IMR-90 (cell line): ENCODE measurements around the gene ZBTB9. TPM values are rescaled to one million over a fixed set of nuclear protein-coding genes. Genes with fewer than 3 reads are reported as not detected.

Source experiments
- BHLHE40 ChIP-seq: fragments of 150-350 bp; IDR thresholded peaks from 2 replicates; pipeline ENCODE4 v1.6.1; 2016; ENCODE audit warnings: mild to moderate bottlenecking, low read depth, low read length
- FOS ChIP-seq: fragments of 150-350 bp; IDR thresholded peaks from 2 replicates; pipeline ENCODE4 v1.6.1; 2016; ENCODE audit warnings: low read depth, low read length
- RCOR1 ChIP-seq: IDR thresholded peaks from 2 replicates; pipeline ENCODE4 v1.6.1; 2012; ENCODE audit warnings: mild to moderate bottlenecking, low read length, improper control_type of control experiment; ENCODE audit not compliant: insufficient replicate concordance
- RFX5 ChIP-seq: IDR thresholded peaks from 2 replicates; pipeline ENCODE4 v1.8.0; 2012; ENCODE audit warnings: low read depth, mild to moderate bottlenecking, low read length, moderate library complexity
- polyA plus RNA-seq, 3 experiments: library from polyadenylated mRNA; depleted of rRNA; stranded (reverse); fragments of >200 nt; gene quantifications; 2 replicates each; pipeline ENCODE4 v1.2.3, GENCODE V29; 2012; ENCODE audit warnings: low replicate concordance in 1 of 3
- total RNA-seq: library from RNA; depleted of rRNA; stranded (reverse); fragments of >200 nt; gene quantifications from 2 replicates; pipeline ENCODE4 v1.2.3, GENCODE V29; 2012

The ZBTB9 gene
- total and polyA plus RNA-seq, 2 of the 4 experiments (the other 2 are of a cell fraction) = 5.4 to 5.9 TPM

DNA sequence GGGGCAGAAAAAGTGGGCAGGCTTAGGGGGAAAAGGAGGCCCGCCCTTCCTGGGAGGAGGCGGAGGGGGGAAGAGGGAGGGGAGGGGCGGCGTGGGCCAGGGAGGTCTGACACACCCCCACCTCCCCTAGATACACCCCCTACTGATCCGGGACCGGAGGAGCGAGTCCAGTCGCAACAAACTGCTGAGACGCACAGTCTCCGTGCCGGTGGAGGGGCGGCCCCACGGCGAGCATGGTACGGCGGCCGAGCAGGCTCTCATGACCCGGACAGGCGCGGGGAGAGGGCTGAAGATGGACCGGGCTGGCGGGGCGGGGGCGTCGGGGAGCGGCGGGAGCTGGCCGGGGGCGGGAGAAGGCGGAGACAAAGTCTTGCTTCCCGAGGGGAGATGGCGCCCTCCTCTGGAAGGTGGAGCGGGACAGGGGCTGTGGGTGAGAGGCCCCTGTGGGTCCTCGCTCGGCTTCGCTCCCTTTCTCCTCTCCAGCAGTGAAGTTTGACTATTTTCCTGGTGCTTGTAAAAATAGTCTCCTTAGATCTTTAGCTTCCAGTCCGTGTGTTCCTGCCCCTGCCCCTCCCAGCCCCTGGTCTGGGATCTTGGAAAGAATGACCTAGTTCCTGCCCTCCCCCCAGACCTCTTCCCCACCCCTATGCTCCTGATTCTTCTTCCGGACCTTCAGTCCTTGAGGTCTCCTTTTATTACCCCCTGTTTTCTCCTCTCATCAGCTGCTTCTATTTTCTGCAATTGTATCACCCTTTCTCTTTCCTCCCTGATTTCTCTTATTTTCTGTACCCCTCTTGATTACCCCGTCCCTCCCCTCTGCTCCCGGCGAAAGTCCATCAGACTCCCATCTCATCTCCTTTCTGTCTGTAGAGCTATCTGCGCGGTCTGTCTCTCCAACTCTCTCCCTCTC, 28.5 kb upstream of the ZBTB9 start (continued):
- no peak for TF ChIP-seq RCOR1
- TF ChIP-seq RFX5 = no peak
- TF ChIP-seq BHLHE40 = no peak
- TF ChIP-seq FOS = no peak
